HT1080 (cell line): Measurements from ENCODE around the gene FCER1A. TPM values are rescaled to one million over a fixed set of nuclear protein-coding genes. Genes with fewer than 3 reads are reported as not detected.

Experiments used
- DNase-seq: peaks from one replicate; pipeline ENCODE4 v3.0.0-alpha.2; 2015; ENCODE audit warnings: low read depth
- polyA plus RNA-seq, 2 experiments: library from polyadenylated mRNA; depleted of rRNA; stranded (reverse); fragments of >200 nt; gene quantifications; 2 replicates each; pipeline ENCODE4 v1.2.3, GENCODE V29; 2015
- total RNA-seq: library from RNA; depleted of rRNA; stranded (reverse); fragments of >200 nt; shearing (Covaris generic); gene quantifications from 2 replicates; pipeline ENCODE4 v1.2.3, GENCODE V29; 2014; rRNA removed

Gene FCER1A
- total RNA-seq, result not detected in 2 replicates
- not detected in 2 replicates for polyA plus RNA-seq (2015; cell fraction: cytosol; rRNA removed)
- not detected in 2 replicates for polyA plus RNA-seq (2015; cell fraction: nucleus; rRNA removed)

- no peak for DNase-seq
Observed at GRCh38 chr1:159302095-159302494, at the start of gene FCER1A. Gene FCER1A (plus strand): TSS chr1:159302336. CDS start chr1:159302365, 29 bp downstream.

- DNase-seq, result no peak
Observed at GRCh38 chr1:159261311-159261710, 40.8 kb upstream of the FCER1A start.

GRCh38 chr1:159261721-159262494 lies 40.2 kb upstream of the FCER1A start:
- DNase-seq, result no peak

- peak; percentile 20 for DNase-seq
Observed at GRCh38 chr1:159266832-159267231, 35.3 kb upstream of the FCER1A start.

- no peak for DNase-seq
Observed at GRCh38 chr1:159274631-159275030, 27.5 kb upstream of the FCER1A start.

GRCh38 chr1:159275891-159276290 lies 26.2 kb upstream of the FCER1A start:
- peak; percentile 2 for DNase-seq

- no peak for DNase-seq
Observed at GRCh38 chr1:159279773-159280172, 22.4 kb upstream of the FCER1A start.

GRCh38 chr1:159282118-159282517 lies 20.0 kb upstream of the FCER1A start:
- DNase-seq, result no peak

- DNase-seq, result no peak
Observed at GRCh38 chr1:159289060-159289459, 13.1 kb upstream of the FCER1A start.

- no peak for DNase-seq
Observed at GRCh38 chr1:159291424-159291823, 10.7 kb upstream of the FCER1A start.

GRCh38 chr1:159296706-159297375 lies 5.3 kb upstream of the FCER1A start:
- no peak for DNase-seq

GRCh38 chr1:159300146-159300545 lies 2.0 kb upstream of the FCER1A start:
- DNase-seq, result no peak

- DNase-seq, result no peak
Observed at GRCh38 chr1:159307346-159308020, 5.3 kb downstream of the FCER1A start.

GRCh38 chr1:159311679-159312078 lies 9.5 kb downstream of the FCER1A start:
- no peak for DNase-seq

GRCh38 chr1:159315381-159315780 lies 13.2 kb downstream of the FCER1A start:
- DNase-seq, result no peak

GRCh38 chr1:159318784-159319551 lies 16.8 kb downstream of the FCER1A start:
- no peak for DNase-seq

- DNase-seq, result no peak
Observed at GRCh38 chr1:159334797-159335196, 32.7 kb downstream of the FCER1A start.

- no peak for DNase-seq
Observed at GRCh38 chr1:159338018-159338417, 35.9 kb downstream of the FCER1A start.

- peak; percentile 74 for DNase-seq
Observed at GRCh38 chr1:159339536-159339935, 37.4 kb downstream of the FCER1A start.

GRCh38 chr1:159341736-159342135 lies 39.6 kb downstream of the FCER1A start:
- peak; percentile 32 for DNase-seq

GRCh38 chr1:159342761-159343425 lies 40.8 kb downstream of the FCER1A start:
- DNase-seq, result no peak
